ENCODE results near the gene CDK14.

CDK14 gene

DNA sequence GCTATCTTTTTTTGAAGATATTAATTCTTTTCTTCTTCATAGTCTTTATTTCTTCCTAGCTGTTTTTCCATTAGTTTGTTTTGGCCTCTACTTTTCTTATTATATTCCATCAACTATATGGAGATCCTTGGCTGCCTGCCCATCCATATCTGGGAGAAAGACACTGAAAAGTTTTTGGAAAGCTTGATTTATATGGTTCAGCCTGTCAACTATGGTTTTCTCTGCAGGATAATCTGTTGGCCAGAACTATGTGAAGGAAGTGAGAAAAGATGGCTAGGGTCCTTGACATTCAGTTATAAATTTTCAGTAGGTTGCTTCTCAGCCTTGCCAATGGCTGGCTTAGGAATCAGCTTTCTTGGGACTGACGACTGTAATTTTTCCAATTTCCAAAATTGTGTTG, 10.0 kb upstream of the CDK14 start:
- Histone ChIP-seq H3K27me3 (ENCODE audit: insufficient read depth, low read length) (no peaks in the 10 kb centered on the region), H3K9ac (ENCODE audit: low read length) (no peak overlapping the region), H3K9me3 (ENCODE audit: low read length) (no peaks in the 10 kb centered on the region), H3K9me2 (ENCODE audit: low read depth, low read length) (no peaks in the 10 kb centered on the region), H3F3A (ENCODE audit: insufficient read depth, low read length) (no peaks in the 10 kb centered on the region), H3K4me3 (ENCODE audit: low read depth, low read length, poor library complexity, severe bottlenecking) (no peak overlapping the region), H3K36me3 (ENCODE audit: insufficient read depth, low read length) (no peaks in the 10 kb centered on the region), H3K4me1 (ENCODE audit: insufficient read depth, low read length, severe bottlenecking) (no peaks in the 10 kb centered on the region), H3K79me2 (ENCODE audit: insufficient read depth, low read length) (no peaks in the 10 kb centered on the region), H3K27ac (ENCODE audit: low read depth, low read length, poor library complexity, severe bottlenecking) (no peak overlapping the region), H3K4me2 (ENCODE audit: low read length) (no peak overlapping the region), H2AFZ (ENCODE audit: low read length) (no peak overlapping the region), H4K20me1 (ENCODE audit: insufficient read depth, low read length) (no peaks in the 10 kb centered on the region)
- TF ChIP-seq, protein P1, sequence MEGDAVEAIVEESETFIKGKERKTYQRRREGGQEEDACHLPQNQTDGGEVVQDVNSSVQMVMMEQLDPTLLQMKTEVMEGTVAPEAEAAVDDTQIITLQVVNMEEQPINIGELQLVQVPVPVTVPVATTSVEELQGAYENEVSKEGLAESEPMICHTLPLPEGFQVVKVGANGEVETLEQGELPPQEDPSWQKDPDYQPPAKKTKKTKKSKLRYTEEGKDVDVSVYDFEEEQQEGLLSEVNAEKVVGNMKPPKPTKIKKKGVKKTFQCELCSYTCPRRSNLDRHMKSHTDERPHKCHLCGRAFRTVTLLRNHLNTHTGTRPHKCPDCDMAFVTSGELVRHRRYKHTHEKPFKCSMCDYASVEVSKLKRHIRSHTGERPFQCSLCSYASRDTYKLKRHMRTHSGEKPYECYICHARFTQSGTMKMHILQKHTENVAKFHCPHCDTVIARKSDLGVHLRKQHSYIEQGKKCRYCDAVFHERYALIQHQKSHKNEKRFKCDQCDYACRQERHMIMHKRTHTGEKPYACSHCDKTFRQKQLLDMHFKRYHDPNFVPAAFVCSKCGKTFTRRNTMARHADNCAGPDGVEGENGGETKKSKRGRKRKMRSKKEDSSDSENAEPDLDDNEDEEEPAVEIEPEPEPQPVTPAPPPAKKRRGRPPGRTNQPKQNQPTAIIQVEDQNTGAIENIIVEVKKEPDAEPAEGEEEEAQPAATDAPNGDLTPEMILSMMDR (IDR thresholded peaks at IDR 0.05; ENCODE audit: low read length), result no peak
- no peak for TF ChIP-seq EZH2 (IDR thresholded peaks at IDR 0.05; ENCODE audit: borderline replicate concordance, low read length)

DNA sequence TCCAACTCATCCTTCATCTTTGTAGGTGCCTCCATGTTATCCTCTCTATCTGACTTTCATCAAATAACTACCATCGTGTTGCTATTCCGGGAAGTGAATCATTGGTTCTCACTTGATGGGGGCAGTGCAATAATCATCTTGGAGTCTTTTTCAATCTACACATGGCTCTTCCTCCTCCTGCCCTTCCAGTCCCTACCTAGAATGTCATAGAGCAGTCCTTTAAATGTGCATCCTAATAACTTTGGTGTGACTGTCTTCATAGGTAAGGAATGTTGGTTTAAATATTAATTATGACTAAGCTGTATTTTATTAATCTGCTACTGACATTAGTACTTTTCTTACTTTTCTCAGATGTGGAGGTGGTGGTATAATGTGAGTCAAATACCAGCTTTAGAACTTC, 8.4 kb upstream of the CDK14 start:
- TF ChIP-seq EZH2 (IDR thresholded peaks at IDR 0.05; ENCODE audit: borderline replicate concordance, low read length), result no peak
- TF ChIP-seq, protein P1 (IDR thresholded peaks at IDR 0.05; ENCODE audit: low read length), result no peak
- Histone ChIP-seq H3K9me3 (ENCODE audit: low read length) (no peaks in the 10 kb centered on the region), H3K79me2 (ENCODE audit: insufficient read depth, low read length) (no peaks in the 10 kb centered on the region), H3F3A (ENCODE audit: insufficient read depth, low read length) (no peaks in the 10 kb centered on the region), H4K20me1 (ENCODE audit: insufficient read depth, low read length) (no peaks in the 10 kb centered on the region), H3K4me2 (ENCODE audit: low read length) (no peak overlapping the region), H3K27me3 (ENCODE audit: insufficient read depth, low read length) (no peaks in the 10 kb centered on the region), H3K27ac (ENCODE audit: low read depth, low read length, poor library complexity, severe bottlenecking) (no peak overlapping the region), H2AFZ (ENCODE audit: low read length) (no peak overlapping the region), H3K36me3 (ENCODE audit: insufficient read depth, low read length) (no peaks in the 10 kb centered on the region), H3K4me3 (ENCODE audit: low read depth, low read length, poor library complexity, severe bottlenecking) (no peak overlapping the region), H3K9ac (ENCODE audit: low read length) (no peak overlapping the region), H3K4me1 (ENCODE audit: insufficient read depth, low read length, severe bottlenecking) (no peaks in the 10 kb centered on the region), H3K9me2 (ENCODE audit: low read depth, low read length) (no peaks in the 10 kb centered on the region)

DNA sequence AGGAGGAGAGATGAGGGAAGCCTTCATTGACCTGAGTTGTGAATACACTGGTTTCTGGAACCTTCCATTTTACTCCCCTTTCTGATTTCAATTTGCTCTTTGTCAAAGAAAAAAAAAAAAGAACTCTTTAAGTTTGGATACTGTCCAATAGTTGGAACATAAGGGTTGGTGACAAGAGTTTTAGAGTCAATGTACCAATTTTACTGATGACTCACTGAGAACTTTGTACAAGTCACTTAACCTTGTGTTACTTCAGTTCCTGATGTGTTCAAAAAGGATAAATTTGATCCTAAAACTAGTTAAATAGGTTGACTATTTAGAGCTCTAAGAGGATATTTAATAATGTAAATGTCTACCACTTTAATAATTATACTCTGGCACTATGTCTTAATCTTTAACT, 4.1 kb upstream of the CDK14 start:
- Histone ChIP-seq H3K9me2 (ENCODE audit: low read depth, low read length) (no peaks in the 10 kb centered on the region), H4K20me1 (ENCODE audit: insufficient read depth, low read length) (no peaks in the 10 kb centered on the region), H3K79me2 (ENCODE audit: insufficient read depth, low read length) (no peaks in the 10 kb centered on the region), H3F3A (ENCODE audit: insufficient read depth, low read length) (no peaks in the 10 kb centered on the region), H3K4me3 (ENCODE audit: low read depth, low read length, poor library complexity, severe bottlenecking) (no peak overlapping the region), H2AFZ (ENCODE audit: low read length) (no peak overlapping the region), H3K36me3 (ENCODE audit: insufficient read depth, low read length) (no peaks in the 10 kb centered on the region), H3K9ac (ENCODE audit: low read length) (no peak overlapping the region), H3K27me3 (ENCODE audit: insufficient read depth, low read length) (0 out of 2 replicates have a peak, but pooled peaks cover 6% of the 10 kb centered on the region), H3K4me1 (ENCODE audit: insufficient read depth, low read length, severe bottlenecking) (peaks cover 12% of the 10 kb centered on the region), H3K9me3 (ENCODE audit: low read length) (no peaks in the 10 kb centered on the region), H3K27ac (ENCODE audit: low read depth, low read length, poor library complexity, severe bottlenecking) (no peak overlapping the region), H3K4me2 (ENCODE audit: low read length) (no peak overlapping the region)
- TF ChIP-seq, protein P1 (IDR thresholded peaks at IDR 0.05; ENCODE audit: low read length), result no peak
- no peak for TF ChIP-seq EZH2 (IDR thresholded peaks at IDR 0.05; ENCODE audit: borderline replicate concordance, low read length)
